Common myeloid progenitor, CD34-positive (primary cell): ENCODE measurements around the gene CEACAM5.
A peak's percentile ranks its signal among the peaks of the same experiment; 100 is the strongest.
"Not testable (repeated sequence)": the region's sequence is repeated elsewhere in the genome, so short reads cannot be mapped to it uniquely, and the experiment has no call there.

Experiments
- CTCF ChIA-PET: fragments of 350-600 bp; sonication (Branson Sonifier 250); formaldehyde crosslinking; loops from one replicate; lab custom pipeline; 2021; ENCODE audit warnings: antibody characterized with exemption; lab: Charles Lee
- POLR2A ChIA-PET: fragments of 350-600 bp; sonication (Branson Sonifier 250); formaldehyde crosslinking; loops from one replicate; lab custom pipeline; 2021; ENCODE audit warnings: antibody characterized with exemption; lab: Charles Lee
- DNase-seq, 3 donors: peaks; one replicate each; pipeline versions ENCODE4 v3.0.0 to v3.0.0-alpha.2; 2013
- H3K27ac ChIP-seq, 2 experiments: 1 replicate in 1 of 2; 2 replicates in 1 of 2; pipeline ENCODE4 v1.7.0; 2013; ENCODE audit warnings: inconsistent platforms in 2 of 2, low read length in 2 of 2, mild to moderate bottlenecking in 2 of 2, low read depth in 1 of 2, moderate library complexity in 1 of 2; ENCODE audit not compliant: severe bottlenecking in 2 of 2, insufficient read depth in 1 of 2, poor library complexity in 1 of 2
- H3K27me3 ChIP-seq, 5 experiments: replicated peaks in 2 of 5; 1 replicate in 3 of 5; 2 replicates in 2 of 5; pipeline versions ENCODE4 v1.6.1 to v1.7.0; 2013; ENCODE audit warnings: low read length in 4 of 5, mild to moderate bottlenecking in 2 of 5, moderate library complexity in 2 of 5, inconsistent platforms in 1 of 5; ENCODE audit not compliant: insufficient read depth in 5 of 5, control insufficient read depth in 4 of 5
- H3K36me3 ChIP-seq, 4 experiments: 1 replicate in 2 of 4; 2 replicates in 2 of 4; pipeline versions ENCODE4 v1.6.1 to v1.7.0; 2013; ENCODE audit warnings: low read length in 3 of 4, control low read depth in 1 of 4, mild to moderate bottlenecking in 1 of 4; ENCODE audit not compliant: control insufficient read depth in 4 of 4, insufficient read depth in 4 of 4
- H3K4me1 ChIP-seq, 4 experiments: 1 replicate in 3 of 4; 2 replicates in 1 of 4; pipeline versions ENCODE4 v1.6.1 to v1.7.1; 2013; ENCODE audit warnings: low read length in 3 of 4, mild to moderate bottlenecking in 3 of 4, control low read depth in 1 of 4, inconsistent platforms in 1 of 4, moderate library complexity in 1 of 4; ENCODE audit not compliant: control insufficient read depth in 4 of 4, insufficient read depth in 4 of 4; ENCODE audit errors: control extremely low read depth in 1 of 4
- H3K4me3 ChIP-seq, 7 experiments: 1 replicate in 4 of 7; 2 replicates in 3 of 7; pipeline versions ENCODE4 v1.5.1 to v1.7.0; 2013; ENCODE audit warnings: mild to moderate bottlenecking in 7 of 7, low read length in 6 of 7, moderate library complexity in 6 of 7, inconsistent platforms in 2 of 7, low read depth in 2 of 7, control low read depth in 1 of 7; ENCODE audit not compliant: insufficient read depth in 4 of 7, control insufficient read depth in 1 of 7; ENCODE audit errors: extremely low read depth in 1 of 7
- H3K9me3 ChIP-seq, 5 experiments: 1 replicate in 4 of 5; 2 replicates in 1 of 5; pipeline versions ENCODE4 v1.6.1 to v1.7.1; 2013; ENCODE audit warnings: low read length in 4 of 5, mild to moderate bottlenecking in 2 of 5, inconsistent platforms in 1 of 5, low read depth in 1 of 5, moderate library complexity in 1 of 5; ENCODE audit not compliant: control insufficient read depth in 4 of 5, insufficient read depth in 2 of 5; ENCODE audit errors: control extremely low read depth in 1 of 5
- WGBS: methylation state at CpG from one replicate; pipeline ENCODE4 v1.1.5; 2013; ENCODE audit not compliant: insufficient coverage; 5-methylcytosine and 5-hydroxymethylcytosine counted together

CEACAM5 gene

DNA sequence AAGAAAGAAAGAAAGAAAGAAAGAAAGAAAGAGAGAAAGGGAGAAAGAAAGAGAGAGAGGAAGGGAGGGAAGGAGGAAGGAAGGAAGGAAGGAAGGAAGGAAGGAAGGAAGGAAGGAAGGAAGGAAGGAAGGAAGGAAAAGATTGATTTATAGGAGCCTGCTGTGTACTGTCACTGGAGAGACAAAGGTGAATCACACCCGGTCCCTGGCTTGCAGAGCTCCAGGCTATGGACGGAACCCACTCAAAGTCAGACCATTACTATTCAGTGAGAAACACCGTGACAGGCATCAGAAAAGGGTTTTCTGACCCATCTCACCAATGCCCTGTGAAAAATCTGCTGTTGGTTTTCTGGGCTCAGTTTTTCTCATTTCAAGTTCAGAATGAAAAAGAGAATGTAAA is 39.6 kb downstream of the CEACAM5 start:
- POLR2A ChIA-PET: no interaction called here
- Histone ChIP-seq H3K9me3 (no peaks in the 10 kb centered on the region), H3K4me1 (peaks cover 23 to 42% (median 32%) of the 10 kb centered on the region in 4 experiments), H3K4me3 (no peak overlapping the region), H3K36me3 (no peaks in the 10 kb centered on the region), H3K27me3 (peaks cover 0 to 2% (median 2%) of the 10 kb centered on the region in 5 experiments), H3K27ac (no peak overlapping the region)
- no peak for DNase-seq
- CTCF ChIA-PET: interaction anchor here (1.1 to 6.1 kb wide), 4 partner anchors 27 to 47 kb away, joined by 3 to 59 read pairs (median 6); no protein-coding TSS in a partner anchor
- WGBS: 73% methylated on average over 3 of the region's 3 CpGs

DNA sequence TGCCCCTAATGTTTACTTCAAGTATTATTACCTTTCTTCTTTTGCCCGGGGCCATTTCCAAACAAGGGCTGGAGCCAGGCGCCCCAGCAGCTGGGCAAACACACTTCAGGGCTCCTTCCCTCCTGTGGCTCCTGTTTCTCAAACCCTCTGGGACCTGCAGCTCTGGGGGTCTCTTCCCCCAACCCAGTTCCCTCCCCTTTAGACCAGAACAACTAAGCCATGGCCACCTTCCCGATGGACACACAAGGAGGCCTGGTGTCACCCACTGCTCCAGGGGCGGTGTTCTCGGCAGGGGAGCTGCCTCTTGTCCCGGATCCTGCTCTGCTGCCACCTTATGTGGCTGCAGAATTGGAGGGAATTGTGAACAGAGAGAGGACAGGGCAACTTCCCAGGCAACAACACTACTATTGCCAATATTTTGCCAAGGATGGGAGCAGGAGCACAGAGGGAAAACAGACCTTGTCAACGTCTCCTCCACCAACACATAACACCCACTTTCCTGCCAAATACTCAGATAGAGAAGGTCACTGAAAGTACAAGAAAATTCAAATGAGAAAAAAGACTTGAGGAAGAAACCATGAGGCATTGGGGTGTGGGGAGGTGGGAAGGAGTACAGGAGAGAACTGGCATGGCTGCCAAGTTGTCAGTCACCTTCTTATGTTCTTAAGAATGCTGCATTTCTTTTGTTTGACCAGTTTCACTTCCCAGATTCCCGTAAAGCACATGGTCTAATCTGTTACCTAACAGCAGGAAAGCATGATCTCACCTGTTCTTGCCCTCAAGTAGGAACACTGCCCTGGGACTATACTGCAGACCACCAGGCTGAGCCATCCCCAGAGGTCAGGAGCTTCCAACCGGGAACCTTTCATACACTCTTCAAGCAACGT is 42.1 kb downstream of the CEACAM5 start:
- H3K36me3 ChIP-seq, H3K9me3 ChIP-seq, H3K27me3 ChIP-seq, POLR2A ChIA-PET, DNase-seq, H3K4me3 ChIP-seq, H3K27ac ChIP-seq: not testable (repeated sequence)
- H3K4me1 ChIP-seq: peaks cover 10 to 18% (median 14%) of the 10 kb centered on the region in 4 experiments
- 96% methylated on average over 2 of the region's 10 CpGs for WGBS
- CTCF ChIA-PET: interaction anchor here (0.8 to 7.4 kb wide), 8 partner anchors 15 to 72 kb away, joined by 3 to 124 read pairs (median 20); no protein-coding TSS in a partner anchor

DNA sequence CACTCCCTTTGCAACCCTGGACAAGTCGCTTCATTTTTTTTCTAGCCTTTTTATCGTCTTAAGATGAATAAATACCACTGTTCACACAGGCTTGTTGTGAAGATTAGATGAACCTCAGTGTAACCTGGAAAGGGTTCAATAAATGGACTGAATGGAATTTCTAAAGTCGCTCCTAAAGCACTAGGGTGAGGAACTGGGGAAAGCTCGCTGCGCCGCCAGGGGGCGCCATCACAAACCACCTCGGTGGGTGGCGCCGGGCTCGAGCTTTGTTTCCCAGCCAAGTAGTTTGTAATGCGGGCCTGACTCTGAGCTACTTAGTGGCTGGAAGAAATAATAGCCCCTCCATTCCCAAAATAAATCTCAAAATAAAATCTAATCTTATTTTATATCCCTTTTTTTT is 44.7 kb downstream of the CEACAM5 start:
- H3K9me3 ChIP-seq: no peaks in the 10 kb centered on the region
- no peaks in the 10 kb centered on the region for H3K36me3 ChIP-seq
- DNase-seq: peak; percentile 59 to 77 (median 70)
- peaks cover 0 to 2% (median under 1%) of the 10 kb centered on the region in 5 experiments for H3K27me3 ChIP-seq
- ChIA-PET POLR2A (interaction anchor here (0.6 to 1.2 kb wide), 2 partner anchors 32 to 313 kb away, joined by 3 to 7 read pairs; no protein-coding TSS in a partner anchor), CTCF (interaction anchor here (0.6 to 7.4 kb wide), 29 partner anchors 8 to 1452 kb away, joined by 3 to 124 read pairs (median 5); partner anchors contain the start of gene CEACAM3)
- WGBS: 17% methylated on average over 1 of the region's 12 CpGs
- no peak overlapping the region for H3K4me3 ChIP-seq
- peaks cover 0 to 8% (median 4%) of the 10 kb centered on the region in 4 experiments for H3K4me1 ChIP-seq
- H3K27ac ChIP-seq: no peak overlapping the region

DNA sequence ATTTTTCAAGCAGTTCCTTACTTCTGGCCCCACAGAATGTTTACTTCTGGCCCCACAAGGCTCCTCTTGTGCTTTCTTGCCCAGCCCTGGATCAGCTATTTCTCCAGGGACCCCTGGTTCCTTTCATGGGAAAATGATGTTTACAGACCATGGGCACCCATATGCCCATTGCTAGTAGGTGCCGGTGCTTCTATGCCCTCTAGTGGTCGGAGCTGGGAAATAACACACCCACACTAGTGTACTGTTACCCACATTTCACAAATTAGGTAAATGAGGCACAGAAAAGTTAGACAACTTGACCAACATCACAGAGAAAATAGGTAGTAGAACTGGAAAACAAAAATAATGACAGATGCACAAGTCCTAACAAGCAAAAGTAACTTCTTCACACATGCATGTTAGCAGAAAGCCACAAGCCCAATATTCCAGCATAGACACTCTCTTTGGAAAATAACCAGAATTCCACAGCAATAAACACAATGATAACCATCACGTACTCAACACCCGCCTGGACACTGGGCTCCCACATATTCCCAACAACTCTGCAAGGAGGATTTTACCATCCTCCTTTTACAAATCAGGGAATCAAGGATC is 45.6 kb downstream of the CEACAM5 start:
- Histone ChIP-seq H3K36me3 (no peaks in the 10 kb centered on the region), H3K4me1 (peaks cover 3 to 16% (median 8%) of the 10 kb centered on the region in 4 experiments), H3K27me3 (peaks cover 0 to 2% (median 0%) of the 10 kb centered on the region in 5 experiments), H3K9me3 (no peaks in the 10 kb centered on the region), H3K27ac (no peak overlapping the region), H3K4me3 (no peak overlapping the region)
- POLR2A ChIA-PET: interaction anchor here (1.2 kb wide), 1 partner anchor 31 kb away, joined by 7 read pairs; no protein-coding TSS in a partner anchor
- 88% methylated on average over 2 of the region's 4 CpGs for WGBS
- DNase-seq: peak; percentile 39 to 70 (median 65)
- CTCF ChIA-PET: interaction anchor here (0.6 to 7.4 kb wide), 20 partner anchors 9 to 891 kb away, joined by 3 to 124 read pairs (median 6); partner anchors contain the start of gene CEACAM3

DNA sequence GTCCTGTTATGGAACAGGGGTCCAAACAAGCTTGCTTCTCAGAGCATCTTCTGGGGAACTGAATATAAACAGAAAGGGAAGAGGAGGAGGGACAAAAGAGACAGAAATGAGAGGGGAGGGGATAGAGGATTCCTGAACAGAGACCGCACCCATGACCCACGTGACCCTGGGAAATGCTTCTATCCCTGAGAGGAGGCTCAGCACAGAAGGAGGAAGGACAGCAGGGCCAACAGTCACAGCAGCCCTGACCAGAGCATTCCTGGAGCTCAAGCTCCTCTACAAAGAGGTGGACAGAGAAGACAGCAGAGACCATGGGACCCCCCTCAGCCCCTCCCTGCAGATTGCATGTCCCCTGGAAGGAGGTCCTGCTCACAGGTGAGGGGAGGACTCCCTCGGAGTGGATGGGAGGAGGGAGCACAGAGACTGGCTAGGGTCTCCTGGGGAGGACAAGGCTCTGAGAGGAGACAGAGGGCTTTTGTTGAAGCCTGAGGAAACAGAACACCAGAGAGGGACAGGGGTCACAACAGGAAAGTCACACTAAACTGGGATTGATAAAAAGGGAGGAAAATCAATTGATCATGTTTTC is 47.0 kb downstream of the CEACAM5 start, which contains the start of gene CEACAM6:
CEACAM6 (plus strand) TSS at position 203 of the 586 bp plus-strand sequence; CDS start at position 312, 109 bp downstream.
- no peak within 1 kb of the TSS for H3K4me3 ChIP-seq
- H3K36me3 ChIP-seq: no peaks in the 10 kb centered on the region
- ChIA-PET CTCF (interaction anchor here (1.3 to 7.4 kb wide), 6 partner anchors 10 to 49 kb away, joined by 4 to 124 read pairs (median 38); no protein-coding TSS in a partner anchor), POLR2A (no interaction called here)
- no peak for DNase-seq
- peaks cover 3 to 20% (median 11%) of the 10 kb centered on the region in 4 experiments for H3K4me1 ChIP-seq
- peaks cover 0 to 2% (median 0%) of the 10 kb centered on the region in 5 experiments for H3K27me3 ChIP-seq
- 94% methylated on average over 2 of the region's 3 CpGs for WGBS
- H3K9me3 ChIP-seq: no peaks in the 10 kb centered on the region
- no peak within 1 kb of the TSS for H3K27ac ChIP-seq

DNA sequence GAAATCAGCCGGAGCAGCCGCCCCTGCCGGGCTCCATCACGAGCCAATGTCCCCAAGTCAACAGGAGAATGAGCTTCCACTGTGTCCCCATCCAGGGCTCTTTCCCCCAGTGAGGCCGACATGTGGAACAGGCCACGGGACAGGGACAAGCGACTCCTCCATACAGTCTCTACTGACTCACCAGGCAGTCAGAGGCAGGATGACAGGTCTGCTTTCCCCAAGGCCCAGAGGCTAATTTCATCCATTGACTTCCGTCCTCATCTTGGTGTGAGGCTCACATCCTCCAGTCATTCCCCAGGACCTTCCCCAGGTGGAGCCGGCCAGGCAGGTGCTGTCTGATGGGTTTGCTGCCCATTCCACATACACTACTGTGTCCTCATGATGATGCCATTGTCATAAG is 50.4 kb downstream of the CEACAM5 start:
- CTCF ChIA-PET: no interaction called here
- WGBS: 95% methylated on average over 9 of the region's 9 CpGs

More for the DNA sequence above, 50.4 kb downstream of the CEACAM5 start:
- H3K27ac ChIP-seq: no peak overlapping the region
- DNase-seq: no peak
- no peak overlapping the region for H3K4me3 ChIP-seq
- peaks cover 0 to 22% (median 14%) of the 10 kb centered on the region in 4 experiments for H3K4me1 ChIP-seq
- POLR2A ChIA-PET: no interaction called here
- no peaks in the 10 kb centered on the region for H3K9me3 ChIP-seq
- H3K36me3 ChIP-seq: no peaks in the 10 kb centered on the region
- H3K27me3 ChIP-seq: no peaks in the 10 kb centered on the region
